NCI-H1417 (cell line): ENCODE measurements around the gene SKP2.

Experiments
- DNase-seq, 3 experiments: peaks; one replicate each; lab custom pipeline; 2025; lab: John Stamatoyannopoulos, UW

The SKP2 gene

GRCh38 chr5:36200513-36200912, 48.6 kb downstream of the SKP2 start:
- no peak for DNase-seq

DNA sequence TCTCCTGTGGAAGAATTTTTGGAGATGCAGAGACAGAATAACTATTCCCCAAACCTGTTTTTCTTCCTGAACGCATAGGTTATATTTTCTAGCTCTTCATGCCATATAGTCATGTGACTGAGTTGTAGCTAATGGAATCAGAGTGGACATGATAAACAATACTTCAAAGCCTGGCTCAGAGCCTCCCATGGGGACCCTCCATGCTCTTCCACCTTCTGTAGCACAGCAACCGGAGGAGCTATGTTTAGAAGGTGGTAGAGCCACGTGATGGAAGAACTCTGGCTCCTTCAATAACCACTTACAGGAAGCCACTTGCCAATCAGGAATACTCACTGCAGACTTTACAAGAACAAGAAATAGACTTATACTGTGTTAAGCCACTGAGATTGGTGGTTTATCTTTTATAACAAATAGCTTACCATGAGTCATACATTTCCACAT, 50.6 kb downstream of the SKP2 start:
- peak in 1 of 3 experiments; percentile 94 for DNase-seq

DNA sequence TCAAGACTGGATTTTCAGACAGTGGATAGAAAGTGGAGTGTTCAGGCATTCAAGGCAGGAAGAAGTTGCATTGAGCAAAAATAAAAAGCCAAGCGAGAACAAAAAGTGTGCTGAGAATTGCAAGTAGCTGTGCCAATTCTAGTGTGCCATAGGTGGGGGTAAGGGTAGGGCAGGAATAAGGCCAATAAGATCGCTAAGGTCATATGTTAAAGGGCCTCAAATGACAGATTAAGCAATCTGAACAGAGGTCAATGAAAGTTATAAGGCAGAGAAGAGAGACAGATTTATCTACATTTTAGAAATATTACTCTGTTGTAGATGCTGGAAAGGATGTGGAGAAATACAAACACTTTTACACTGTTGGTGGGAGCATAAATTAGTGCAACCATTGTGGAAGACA, 53.4 kb downstream of the SKP2 start:
- no peak for DNase-seq

GRCh38 chr5:36206913-36207312, 55.0 kb downstream of the SKP2 start:
- no peak for DNase-seq

DNA sequence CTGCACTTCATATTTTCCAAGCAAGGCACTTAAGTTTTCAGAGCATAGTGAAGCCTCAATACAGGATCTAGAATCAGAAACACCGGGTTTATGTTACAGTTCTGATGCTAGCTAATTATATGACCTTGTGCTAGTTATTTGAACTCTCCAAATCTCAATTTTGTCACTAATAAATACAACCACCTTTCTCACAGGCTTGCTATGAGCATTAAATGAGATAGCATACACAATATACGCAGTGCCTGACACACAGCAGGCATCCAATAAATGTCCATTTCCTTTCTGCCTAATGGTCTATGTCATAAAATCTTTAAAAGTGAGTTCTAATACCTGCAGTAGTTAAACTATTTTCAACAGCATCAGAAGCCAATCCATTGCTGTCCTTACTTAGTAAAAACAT, 56.9 kb downstream of the SKP2 start:
- DNase-seq: no peak

DNA sequence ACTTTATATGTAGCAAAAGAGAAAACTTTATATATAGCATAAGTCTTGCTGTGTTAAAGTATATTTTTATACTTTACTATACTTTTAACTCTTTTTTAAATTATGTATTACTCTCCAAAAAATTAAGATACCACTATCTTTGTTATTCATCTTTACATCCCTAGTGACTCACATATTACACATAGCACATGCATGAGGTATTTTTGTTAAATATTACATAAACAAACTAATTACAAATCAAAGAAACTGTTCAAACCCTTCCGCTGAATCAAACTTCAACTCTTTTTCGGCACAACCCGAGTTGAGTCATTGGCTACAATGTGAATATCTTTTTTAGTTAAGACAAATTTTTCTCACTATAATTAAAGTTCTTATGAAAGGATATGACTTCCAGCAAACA, 57.8 kb downstream of the SKP2 start:
- DNase-seq: no peak

DNA sequence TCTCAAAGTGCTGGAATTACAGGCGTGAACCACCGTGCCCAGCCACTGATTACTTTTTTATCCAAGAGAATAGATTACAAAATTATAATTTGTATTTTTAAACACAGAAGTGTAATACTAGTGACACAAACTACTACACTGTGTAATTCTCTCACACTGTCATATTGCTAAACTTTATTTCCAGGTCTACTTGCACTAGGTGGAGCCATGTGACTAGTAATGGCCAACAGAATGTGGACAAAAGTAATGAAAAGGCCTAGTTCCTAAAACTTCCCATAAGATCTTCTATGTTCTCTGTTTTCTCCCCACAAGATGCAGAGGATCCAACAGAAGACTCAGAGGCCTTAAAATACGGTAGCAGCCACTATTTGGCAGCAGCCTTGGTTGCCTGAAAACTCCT, 62.5 kb downstream of the SKP2 start:
- peak in 1 of 3 experiments; percentile 8 for DNase-seq

DNA sequence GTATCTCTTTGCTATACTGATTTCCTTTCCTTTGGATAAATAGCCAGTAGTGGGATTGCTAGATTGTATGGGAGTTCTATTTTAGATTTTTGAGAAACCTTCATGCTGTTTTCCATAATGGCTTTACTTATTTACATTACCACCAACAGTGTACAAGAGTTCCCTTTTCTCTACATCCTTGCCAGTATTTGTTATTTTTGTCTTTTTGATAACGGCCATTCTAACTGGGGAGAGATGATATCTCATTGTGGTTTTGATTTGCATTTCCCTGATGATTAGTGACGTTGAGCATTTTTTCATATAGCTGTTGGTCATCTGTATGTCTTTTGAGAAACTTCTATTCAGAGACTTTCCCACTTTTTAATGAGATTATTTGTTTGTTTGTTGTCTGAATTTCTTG, 64.0 kb downstream of the SKP2 start:
- no peak for DNase-seq

GRCh38 chr5:36217567-36217966, 65.7 kb downstream of the SKP2 start:
- DNase-seq: no peak

GRCh38 chr5:36217988-36218387, 66.1 kb downstream of the SKP2 start:
- DNase-seq: no peak

DNA sequence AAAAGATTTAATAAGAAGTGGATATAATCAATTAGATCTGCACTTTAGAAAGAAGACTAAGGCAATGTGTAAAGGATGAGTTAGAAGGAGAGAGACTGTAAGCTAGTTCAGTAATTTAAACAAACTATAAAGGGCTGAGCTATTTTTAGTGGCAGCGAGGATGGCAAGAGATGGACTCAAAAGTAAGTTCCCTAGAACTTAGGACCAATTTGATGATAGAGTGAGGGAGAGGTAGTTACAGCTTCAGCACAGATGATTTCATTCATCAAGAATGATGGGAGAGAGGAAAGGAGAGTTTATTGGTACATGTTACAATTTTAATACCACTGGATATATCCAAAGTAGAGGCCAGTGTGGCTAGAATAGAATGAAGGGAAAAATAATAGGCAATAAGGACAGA, 70.7 kb downstream of the SKP2 start:
- DNase-seq: no peak

- DNase-seq: no peak
Observed at GRCh38 chr5:36227046-36227445, 75.1 kb downstream of the SKP2 start.

- no peak for DNase-seq
Observed at GRCh38 chr5:36228505-36228904, 76.6 kb downstream of the SKP2 start.

DNA sequence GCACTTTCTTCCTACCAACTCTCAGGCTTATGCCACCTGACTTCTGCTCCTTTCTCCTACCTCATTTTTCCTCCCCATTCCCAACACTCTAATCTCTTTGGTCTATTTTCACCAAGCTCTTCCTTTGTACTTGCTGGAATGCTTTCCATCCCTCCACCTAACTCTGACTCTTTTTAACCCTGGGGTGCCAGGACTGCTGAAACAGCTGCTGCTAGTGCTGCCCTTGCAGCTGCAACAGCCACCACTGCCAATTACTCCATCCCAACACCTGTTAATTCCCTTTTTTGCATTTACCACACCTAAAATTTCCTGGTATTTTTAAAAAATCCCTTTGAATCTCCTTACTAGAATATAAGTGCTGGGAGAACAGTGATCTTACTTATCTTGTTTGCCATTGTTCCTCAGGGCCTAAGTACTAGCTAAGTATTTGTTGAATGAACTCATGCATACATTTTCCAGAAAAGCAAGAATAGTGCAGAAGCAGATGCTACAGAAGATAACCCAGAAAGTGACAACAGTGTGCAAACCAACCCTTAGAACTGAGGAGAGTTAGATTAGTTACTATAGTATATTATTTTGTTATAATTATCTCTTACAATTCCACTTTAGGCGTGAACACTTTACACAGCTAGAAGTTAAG, 78.4 kb downstream of the SKP2 start:
- no peak for DNase-seq

DNA sequence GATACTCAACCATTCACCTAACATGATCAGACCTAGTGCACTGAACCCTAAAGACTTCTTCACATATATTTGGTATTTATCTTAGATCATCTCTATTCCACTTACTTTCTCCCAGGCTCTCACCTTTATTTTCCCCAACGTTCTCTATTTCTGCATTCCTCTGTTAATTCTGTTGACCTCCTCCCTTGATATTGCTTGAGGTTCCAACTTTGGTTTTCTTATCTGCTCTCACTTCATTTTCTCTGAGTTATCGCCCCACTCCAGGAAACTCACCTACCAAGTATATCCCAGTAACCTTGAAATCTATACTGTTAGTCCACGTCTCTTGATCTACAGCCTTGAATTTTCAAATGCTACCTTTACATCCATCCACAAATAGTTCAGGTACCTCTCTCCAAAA, 80.6 kb downstream of the SKP2 start:
- DNase-seq: no peak
